ENCODE results near the gene PTPRA. TPM values are rescaled to one million over a fixed set of nuclear protein-coding genes. Genes with fewer than 3 reads are reported as not detected.
"Not testable (repeated sequence)": the region's sequence is repeated elsewhere in the genome, so short reads cannot be mapped to it uniquely, and the experiment has no call there.

Gene PTPRA
- total RNA-seq, 1 experiment from 2014 or later, result 57.0 TPM

GRCh38 chr20:3014179-3014578 lies 140.9 kb downstream of the PTPRA start:
- peaks cover 4% of the 10 kb centered on the region; the same call in 1 of the 2 replicates for H3K36me3 ChIP-seq (ENCODE audit: control insufficient read depth, insufficient read depth, low read length)
- no peaks in the 10 kb centered on the region for H3K9me3 ChIP-seq
- Mint-ChIP-seq H3K4me1 (ENCODE audit: low read depth, unreplicated experiment) (peaks cover 6% of the 10 kb centered on the region), H3K4me3 (ENCODE audit: unreplicated experiment) (no peak overlapping the region), H3K27ac (ENCODE audit: unreplicated experiment) (no peak overlapping the region), H3K27me3 (ENCODE audit: insufficient read depth, unreplicated experiment) (no peaks in the 10 kb centered on the region), H3K36me3 (ENCODE audit: insufficient read depth, unreplicated experiment) (peaks cover 25% of the 10 kb centered on the region), H3K9me3 (ENCODE audit: unreplicated experiment) (no peaks in the 10 kb centered on the region)
- CTCF ChIA-PET, result no interaction called here
- no TSS peak for BruUV-seq (replicated peaks)
- intact Hi-C loops (cut with micrococcal nuclease; ENCODE audit: unreplicated experiment), result no loop called here
- no peak overlapping the region for H3K4me3 ChIP-seq (ENCODE audit: low read depth, low read length)
- TF ChIP-seq, protein P1, sequence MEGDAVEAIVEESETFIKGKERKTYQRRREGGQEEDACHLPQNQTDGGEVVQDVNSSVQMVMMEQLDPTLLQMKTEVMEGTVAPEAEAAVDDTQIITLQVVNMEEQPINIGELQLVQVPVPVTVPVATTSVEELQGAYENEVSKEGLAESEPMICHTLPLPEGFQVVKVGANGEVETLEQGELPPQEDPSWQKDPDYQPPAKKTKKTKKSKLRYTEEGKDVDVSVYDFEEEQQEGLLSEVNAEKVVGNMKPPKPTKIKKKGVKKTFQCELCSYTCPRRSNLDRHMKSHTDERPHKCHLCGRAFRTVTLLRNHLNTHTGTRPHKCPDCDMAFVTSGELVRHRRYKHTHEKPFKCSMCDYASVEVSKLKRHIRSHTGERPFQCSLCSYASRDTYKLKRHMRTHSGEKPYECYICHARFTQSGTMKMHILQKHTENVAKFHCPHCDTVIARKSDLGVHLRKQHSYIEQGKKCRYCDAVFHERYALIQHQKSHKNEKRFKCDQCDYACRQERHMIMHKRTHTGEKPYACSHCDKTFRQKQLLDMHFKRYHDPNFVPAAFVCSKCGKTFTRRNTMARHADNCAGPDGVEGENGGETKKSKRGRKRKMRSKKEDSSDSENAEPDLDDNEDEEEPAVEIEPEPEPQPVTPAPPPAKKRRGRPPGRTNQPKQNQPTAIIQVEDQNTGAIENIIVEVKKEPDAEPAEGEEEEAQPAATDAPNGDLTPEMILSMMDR (IDR thresholded peaks at IDR 0.05; ENCODE audit: insufficient read depth in 1 of 2, low read depth in 1 of 2, low read length in 1 of 2, severe bottlenecking in 1 of 2, unreplicated experiment in 1 of 2), result no peak
- no peaks in the 10 kb centered on the region for H3K4me1 ChIP-seq
- H3K27me3 ChIP-seq (replicated peaks; ENCODE audit: control insufficient read depth, insufficient read depth, low read length), result no peaks in the 10 kb centered on the region
- DNase-seq, result no peak
- POLR2A ChIA-PET, result no interaction called here

GRCh38 chr20:3014662-3015061 lies 141.4 kb downstream of the PTPRA start:
- intact Hi-C loops (cut with micrococcal nuclease; ENCODE audit: unreplicated experiment), result no loop called here
- Mint-ChIP-seq H3K4me3 (ENCODE audit: unreplicated experiment) (no peak overlapping the region), H3K4me1 (ENCODE audit: low read depth, unreplicated experiment) (peaks cover 6% of the 10 kb centered on the region), H3K27ac (ENCODE audit: unreplicated experiment) (no peak overlapping the region), H3K36me3 (ENCODE audit: insufficient read depth, unreplicated experiment) (peaks cover 25% of the 10 kb centered on the region), H3K27me3 (ENCODE audit: insufficient read depth, unreplicated experiment) (no peaks in the 10 kb centered on the region), H3K9me3 (ENCODE audit: unreplicated experiment) (no peaks in the 10 kb centered on the region)
- Histone ChIP-seq H3K9me3 (no peaks in the 10 kb centered on the region), H3K27me3 (replicated peaks; ENCODE audit: control insufficient read depth, insufficient read depth, low read length) (no peaks in the 10 kb centered on the region), H3K4me3 (ENCODE audit: low read depth, low read length) (no peak overlapping the region), H3K36me3 (ENCODE audit: control insufficient read depth, insufficient read depth, low read length) (peaks cover 4% of the 10 kb centered on the region; the same call in 1 of the 2 replicates), H3K4me1 (no peaks in the 10 kb centered on the region)
- no peak for DNase-seq
- BruUV-seq (replicated peaks), result no TSS peak
- TF ChIP-seq, protein P1 (IDR thresholded peaks at IDR 0.05; ENCODE audit: insufficient read depth in 1 of 2, low read depth in 1 of 2, low read length in 1 of 2, severe bottlenecking in 1 of 2, unreplicated experiment in 1 of 2), result no peak
- ChIA-PET POLR2A (no interaction called here), CTCF (interaction anchor here (0.7 kb wide), 1 partner anchor 167 kb away, joined by 3 read pairs; no protein-coding TSS in a partner anchor)

DNA sequence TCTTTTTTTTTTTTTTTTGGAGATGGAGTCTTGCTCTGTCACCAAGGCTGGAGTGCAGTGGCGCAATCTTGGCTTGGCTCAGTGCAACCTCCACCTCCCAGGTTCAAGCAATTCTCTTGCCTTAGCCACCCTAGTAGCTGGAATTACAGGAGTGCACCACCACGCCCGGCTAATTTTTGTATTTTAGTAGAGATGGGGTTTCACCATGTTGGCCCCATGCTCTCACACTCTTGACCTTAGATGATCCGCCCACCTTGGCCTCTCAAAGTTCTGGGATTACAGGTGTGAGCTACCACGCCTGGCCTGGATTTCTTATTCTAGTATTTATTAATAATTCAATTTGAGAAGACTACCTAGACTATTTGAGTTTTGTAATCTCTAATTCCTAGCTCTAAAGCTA lies 142.0 kb downstream of the PTPRA start:
- CTCF ChIA-PET, result interaction anchor here (0.7 kb wide), 1 partner anchor 166 kb away, joined by 3 read pairs; no protein-coding TSS in a partner anchor
- H3K27me3 ChIP-seq (replicated peaks; ENCODE audit: control insufficient read depth, insufficient read depth, low read length); intact Hi-C loops (cut with micrococcal nuclease; ENCODE audit: unreplicated experiment); H3K27me3 Mint-ChIP-seq (ENCODE audit: insufficient read depth, unreplicated experiment); H3K36me3 ChIP-seq (ENCODE audit: control insufficient read depth, insufficient read depth, low read length); POLR2A ChIA-PET; H3K9me3 Mint-ChIP-seq (ENCODE audit: unreplicated experiment); H3K4me1 Mint-ChIP-seq (ENCODE audit: low read depth, unreplicated experiment); DNase-seq; BruUV-seq (replicated peaks); H3K4me3 ChIP-seq (ENCODE audit: low read depth, low read length); H3K4me3 Mint-ChIP-seq (ENCODE audit: unreplicated experiment); H3K27ac Mint-ChIP-seq (ENCODE audit: unreplicated experiment); H3K4me1 ChIP-seq; H3K9me3 ChIP-seq: not testable (repeated sequence)
- H3K36me3 Mint-ChIP-seq (ENCODE audit: insufficient read depth, unreplicated experiment), result peaks cover 31% of the 10 kb centered on the region

GRCh38 chr20:3021327-3021726 lies 148.0 kb downstream of the PTPRA start:
- H3K4me3 Mint-ChIP-seq (ENCODE audit: unreplicated experiment), result no peak overlapping the region
- H3K36me3 Mint-ChIP-seq (ENCODE audit: insufficient read depth, unreplicated experiment), result peaks cover 77% of the 10 kb centered on the region
- no TSS peak for BruUV-seq (replicated peaks)
- Histone ChIP-seq H3K4me3 (ENCODE audit: low read depth, low read length) (no peak overlapping the region), H3K27me3 (replicated peaks; ENCODE audit: control insufficient read depth, insufficient read depth, low read length) (no peaks in the 10 kb centered on the region), H3K9me3 (no peaks in the 10 kb centered on the region), H3K36me3 (ENCODE audit: control insufficient read depth, insufficient read depth, low read length) (peaks cover 7% of the 10 kb centered on the region; the same call in 1 of the 2 replicates), H3K4me1 (peaks cover 45% of the 10 kb centered on the region)
- TF ChIP-seq, protein P1 (IDR thresholded peaks at IDR 0.05; ENCODE audit: insufficient read depth in 1 of 2, low read depth in 1 of 2, low read length in 1 of 2, severe bottlenecking in 1 of 2, unreplicated experiment in 1 of 2), result no peak
- H3K27me3 Mint-ChIP-seq (ENCODE audit: insufficient read depth, unreplicated experiment), result no peaks in the 10 kb centered on the region
- intact Hi-C loops (cut with micrococcal nuclease; ENCODE audit: unreplicated experiment), result no loop called here
- DNase-seq, result no peak
- peaks cover 40% of the 10 kb centered on the region for H3K4me1 Mint-ChIP-seq (ENCODE audit: low read depth, unreplicated experiment)
- POLR2A ChIA-PET, result no interaction called here
- no peaks in the 10 kb centered on the region for H3K9me3 Mint-ChIP-seq (ENCODE audit: unreplicated experiment)
- CTCF ChIA-PET, result no interaction called here
- peak overlapping the region; percentile 95 for H3K27ac Mint-ChIP-seq (ENCODE audit: unreplicated experiment)
